K562 (cell line): ENCODE data around the gene FNDC1.

Experiments used
- EGR1 ChIP-seq: fragments of 450-650 bp; conservative IDR thresholded peaks from 2 replicates; pipeline ENCODE4 v1.6.1; 2017; ENCODE audit warnings: mild to moderate bottlenecking
- HDAC6 ChIP-seq: IDR thresholded peaks from 2 replicates; pipeline ENCODE4 v1.6.1; 2012; ENCODE audit warnings: low read depth, mild to moderate bottlenecking, control low read depth, inconsistent platforms, low read length, moderate library complexity
- L3MBTL2 ChIP-seq: fragments of 450-650 bp; IDR thresholded peaks from 2 replicates; pipeline ENCODE4 v1.6.1; 2016; ENCODE audit warnings: mild to moderate bottlenecking, moderate library complexity
- MEF2A ChIP-seq: IDR thresholded peaks from 2 replicates; pipeline ENCODE4 v1.6.1; 2011; ENCODE audit warnings: low read depth, mild to moderate bottlenecking, low read length, moderate library complexity; ENCODE audit not compliant: control insufficient read depth
- POLR2AphosphoS5 ChIP-seq: IDR thresholded peaks from 2 replicates; pipeline ENCODE4 v1.6.1; 2011; ENCODE audit warnings: mild to moderate bottlenecking, low read depth, low read length, moderate library complexity; ENCODE audit not compliant: control insufficient read depth, insufficient read depth
- SPI1 ChIP-seq: IDR thresholded peaks from 2 replicates; pipeline ENCODE4 v1.6.1; 2011; ENCODE audit warnings: low read depth, low read length, control low read depth, borderline replicate concordance
- ZNF76 ChIP-seq: fragments of 250-450 bp; sonication (Bioruptor Pico); IDR thresholded peaks from 2 replicates; pipeline ENCODE4 v1.4.0; 2020; ENCODE audit warnings: mild to moderate bottlenecking, moderate library complexity, borderline replicate concordance
- TF ChIP-seq, protein P1 (sequence below), 3 experiments: IDR thresholded peaks in 2 of 3; conservative IDR thresholded peaks in 1 of 3; 2 replicates each; pipeline ENCODE4 v1.5.1; 2011 to 2012; ENCODE audit warnings: low read length in 3 of 3, mild to moderate bottlenecking in 3 of 3, control low read depth in 2 of 3, improper control_type of control experiment in 1 of 3, inconsistent platforms in 1 of 3, low read depth in 1 of 3, mixed read lengths in 1 of 3, moderate library complexity in 1 of 3; ENCODE audit not compliant: insufficient read depth in 2 of 3
- TF ChIP-seq, protein P2 (sequence below): fragments of 250-450 bp; sonication (Bioruptor Pico); IDR thresholded peaks from 2 replicates; pipeline ENCODE4 v1.5.0; 2021; ENCODE audit warnings: mild to moderate bottlenecking, borderline replicate concordance

DNA sequence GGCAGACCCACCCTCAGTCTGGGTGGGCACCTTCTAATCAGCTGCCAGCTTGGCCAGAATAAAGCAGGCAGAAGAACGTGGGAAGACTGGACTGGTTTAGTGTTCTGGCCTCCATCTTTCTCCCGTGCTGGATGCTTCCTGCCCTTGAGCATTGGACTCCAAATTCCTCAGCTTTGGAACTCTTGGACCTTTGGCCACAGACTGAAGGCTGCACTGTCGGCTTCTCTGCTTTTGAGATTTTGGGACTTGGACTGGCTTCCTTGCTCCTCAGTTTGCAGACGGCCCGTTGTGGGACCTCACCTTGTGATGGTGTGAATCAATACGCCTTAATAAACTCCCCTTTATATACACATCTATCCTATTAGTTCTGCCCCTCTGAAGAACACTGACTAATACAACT is 20.6 kb upstream of the FNDC1 start:
- no peak for TF ChIP-seq MEF2A
- TF ChIP-seq ZNF76 (CRISPR knock-in tag): no peak
- TF ChIP-seq L3MBTL2: no peak
- no peak for TF ChIP-seq POLR2AphosphoS5
- TF ChIP-seq, protein P1, sequence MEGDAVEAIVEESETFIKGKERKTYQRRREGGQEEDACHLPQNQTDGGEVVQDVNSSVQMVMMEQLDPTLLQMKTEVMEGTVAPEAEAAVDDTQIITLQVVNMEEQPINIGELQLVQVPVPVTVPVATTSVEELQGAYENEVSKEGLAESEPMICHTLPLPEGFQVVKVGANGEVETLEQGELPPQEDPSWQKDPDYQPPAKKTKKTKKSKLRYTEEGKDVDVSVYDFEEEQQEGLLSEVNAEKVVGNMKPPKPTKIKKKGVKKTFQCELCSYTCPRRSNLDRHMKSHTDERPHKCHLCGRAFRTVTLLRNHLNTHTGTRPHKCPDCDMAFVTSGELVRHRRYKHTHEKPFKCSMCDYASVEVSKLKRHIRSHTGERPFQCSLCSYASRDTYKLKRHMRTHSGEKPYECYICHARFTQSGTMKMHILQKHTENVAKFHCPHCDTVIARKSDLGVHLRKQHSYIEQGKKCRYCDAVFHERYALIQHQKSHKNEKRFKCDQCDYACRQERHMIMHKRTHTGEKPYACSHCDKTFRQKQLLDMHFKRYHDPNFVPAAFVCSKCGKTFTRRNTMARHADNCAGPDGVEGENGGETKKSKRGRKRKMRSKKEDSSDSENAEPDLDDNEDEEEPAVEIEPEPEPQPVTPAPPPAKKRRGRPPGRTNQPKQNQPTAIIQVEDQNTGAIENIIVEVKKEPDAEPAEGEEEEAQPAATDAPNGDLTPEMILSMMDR (IDR thresholded peaks at IDR 0.05 in 2 of 3, conservative IDR thresholded peaks at IDR 0.05 in 1 of 3; ENCODE audit: insufficient read depth in 2 of 3, low read depth in 1 of 3, low read length in 3 of 3): no peak
- TF ChIP-seq, protein P2, sequence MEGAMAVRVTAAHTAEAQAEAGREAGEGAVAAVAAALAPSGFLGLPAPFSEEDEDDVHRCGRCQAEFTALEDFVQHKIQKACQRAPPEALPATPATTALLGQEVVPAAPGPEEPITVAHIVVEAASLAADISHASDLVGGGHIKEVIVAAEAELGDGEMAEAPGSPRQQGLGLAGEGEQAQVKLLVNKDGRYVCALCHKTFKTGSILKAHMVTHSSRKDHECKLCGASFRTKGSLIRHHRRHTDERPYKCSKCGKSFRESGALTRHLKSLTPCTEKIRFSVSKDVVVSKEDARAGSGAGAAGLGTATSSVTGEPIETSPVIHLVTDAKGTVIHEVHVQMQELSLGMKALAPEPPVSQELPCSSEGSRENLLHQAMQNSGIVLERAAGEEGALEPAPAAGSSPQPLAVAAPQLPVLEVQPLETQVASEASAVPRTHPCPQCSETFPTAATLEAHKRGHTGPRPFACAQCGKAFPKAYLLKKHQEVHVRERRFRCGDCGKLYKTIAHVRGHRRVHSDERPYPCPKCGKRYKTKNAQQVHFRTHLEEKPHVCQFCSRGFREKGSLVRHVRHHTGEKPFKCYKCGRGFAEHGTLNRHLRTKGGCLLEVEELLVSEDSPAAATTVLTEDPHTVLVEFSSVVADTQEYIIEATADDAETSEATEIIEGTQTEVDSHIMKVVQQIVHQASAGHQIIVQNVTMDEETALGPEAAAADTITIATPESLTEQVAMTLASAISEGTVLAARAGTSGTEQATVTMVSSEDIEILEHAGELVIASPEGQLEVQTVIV (CRISPR knock-in tag): no peak
- no peak for TF ChIP-seq EGR1
- TF ChIP-seq HDAC6: no peak
- TF ChIP-seq SPI1: no peak
